Endothelial cell (in vitro differentiated cells): ENCODE measurements around the gene LMX1A. TPM values are rescaled to one million over a fixed set of nuclear protein-coding genes. Genes with fewer than 3 reads are reported as not detected.

Source experiments
- DNase-seq: peaks from one replicate; pipeline ENCODE4 v3.0.0; 2021; ENCODE audit warnings: low spot score
- H3K27ac Mint-ChIP-seq: one replicate; pipeline ENCODE4 v1.8.0; 2021; ENCODE audit warnings: mixed read lengths, inconsistent platforms; ENCODE audit not compliant: unreplicated experiment
- H3K27me3 Mint-ChIP-seq: one replicate; pipeline ENCODE4 v1.8.0; 2021; ENCODE audit warnings: mild to moderate bottlenecking, moderate library complexity, mixed read lengths, inconsistent platforms; ENCODE audit not compliant: unreplicated experiment
- H3K36me3 Mint-ChIP-seq: one replicate; pipeline ENCODE4 v1.8.0; 2021; ENCODE audit warnings: mild to moderate bottlenecking, low read depth, mixed read lengths, inconsistent platforms; ENCODE audit not compliant: unreplicated experiment
- H3K4me1 Mint-ChIP-seq: one replicate; pipeline ENCODE4 v1.8.0; 2021; ENCODE audit warnings: mild to moderate bottlenecking, mixed read lengths, inconsistent platforms; ENCODE audit not compliant: unreplicated experiment
- H3K4me3 Mint-ChIP-seq: one replicate; pipeline ENCODE4 v1.8.0; 2021; ENCODE audit warnings: mild to moderate bottlenecking, mixed read lengths, inconsistent platforms; ENCODE audit not compliant: unreplicated experiment
- H3K9me3 Mint-ChIP-seq: one replicate; pipeline ENCODE4 v1.8.0; 2021; ENCODE audit warnings: mixed read lengths, inconsistent platforms; ENCODE audit not compliant: unreplicated experiment
- total RNA-seq: library from RNA; stranded (reverse); fragmentation: NEBNext Ultra II Directional; extraction: Animal tissue kit (Norgen Biotek cat#: 25700); gene quantifications from one replicate; pipeline ENCODE4 v1.2.1, GENCODE V29; 2021; ENCODE audit not compliant: unreplicated experiment
- TF ChIP-seq, protein P1 (sequence below): fragments of 200-600 bp; sonication (generic); IDR thresholded peaks from one replicate; pipeline ENCODE4 v1.5.0; 2021; ENCODE audit warnings: antibody characterized with exemption; ENCODE audit not compliant: unreplicated experiment

Gene LMX1A
- total RNA-seq, 1 donor from 2014 or later, result not detected

DNA sequence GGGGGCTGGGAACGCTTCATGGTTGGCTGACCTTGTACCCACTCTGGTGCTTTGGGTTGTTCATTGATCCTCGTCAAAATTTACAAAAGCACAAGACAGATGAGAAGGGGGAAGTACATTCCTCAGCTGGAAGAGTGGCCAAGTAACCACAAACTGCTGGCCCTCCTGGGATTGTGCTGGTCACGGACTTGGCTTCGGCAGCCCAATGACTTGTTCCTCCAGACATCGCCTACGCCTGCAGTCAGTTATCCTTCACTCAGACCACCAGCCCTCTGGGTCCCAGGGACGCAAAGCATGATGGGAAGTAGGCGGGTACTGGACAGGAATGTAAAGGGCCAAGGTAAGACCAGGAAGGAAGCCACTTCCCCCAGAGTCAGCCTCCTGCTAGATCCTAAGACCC, 53.1 kb downstream of the LMX1A start:
- Mint-ChIP-seq H3K4me3 (no peak overlapping the region), H3K27me3 (no peaks in the 10 kb centered on the region), H3K27ac (no peak overlapping the region), H3K36me3 (no peaks in the 10 kb centered on the region), H3K4me1 (peaks cover 16% of the 10 kb centered on the region), H3K9me3 (no peaks in the 10 kb centered on the region)
- TF ChIP-seq, protein P1, sequence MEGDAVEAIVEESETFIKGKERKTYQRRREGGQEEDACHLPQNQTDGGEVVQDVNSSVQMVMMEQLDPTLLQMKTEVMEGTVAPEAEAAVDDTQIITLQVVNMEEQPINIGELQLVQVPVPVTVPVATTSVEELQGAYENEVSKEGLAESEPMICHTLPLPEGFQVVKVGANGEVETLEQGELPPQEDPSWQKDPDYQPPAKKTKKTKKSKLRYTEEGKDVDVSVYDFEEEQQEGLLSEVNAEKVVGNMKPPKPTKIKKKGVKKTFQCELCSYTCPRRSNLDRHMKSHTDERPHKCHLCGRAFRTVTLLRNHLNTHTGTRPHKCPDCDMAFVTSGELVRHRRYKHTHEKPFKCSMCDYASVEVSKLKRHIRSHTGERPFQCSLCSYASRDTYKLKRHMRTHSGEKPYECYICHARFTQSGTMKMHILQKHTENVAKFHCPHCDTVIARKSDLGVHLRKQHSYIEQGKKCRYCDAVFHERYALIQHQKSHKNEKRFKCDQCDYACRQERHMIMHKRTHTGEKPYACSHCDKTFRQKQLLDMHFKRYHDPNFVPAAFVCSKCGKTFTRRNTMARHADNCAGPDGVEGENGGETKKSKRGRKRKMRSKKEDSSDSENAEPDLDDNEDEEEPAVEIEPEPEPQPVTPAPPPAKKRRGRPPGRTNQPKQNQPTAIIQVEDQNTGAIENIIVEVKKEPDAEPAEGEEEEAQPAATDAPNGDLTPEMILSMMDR, result no peak
- no peak for DNase-seq

- Mint-ChIP-seq H3K27ac (no peak overlapping the region), H3K9me3 (no peaks in the 10 kb centered on the region), H3K4me3 (no peak overlapping the region), H3K36me3 (no peaks in the 10 kb centered on the region), H3K4me1 (peaks cover 10% of the 10 kb centered on the region), H3K27me3 (peaks cover 2% of the 10 kb centered on the region)
- TF ChIP-seq, protein P1, result no peak
- DNase-seq, result no peak
Measured at GRCh38 chr1:165300400-165300903, 56.1 kb downstream of the LMX1A start.

GRCh38 chr1:165298203-165298820, 58.2 kb downstream of the LMX1A start:
- no peaks in the 10 kb centered on the region for H3K9me3 Mint-ChIP-seq
- no peak overlapping the region for H3K4me3 Mint-ChIP-seq
- H3K4me1 Mint-ChIP-seq, result peaks cover 6% of the 10 kb centered on the region
- DNase-seq, result no peak
- H3K27ac Mint-ChIP-seq, result no peak overlapping the region
- no peaks in the 10 kb centered on the region for H3K36me3 Mint-ChIP-seq
- peaks cover 2% of the 10 kb centered on the region for H3K27me3 Mint-ChIP-seq
- TF ChIP-seq, protein P1, result no peak

- TF ChIP-seq, protein P1, result no peak
- Mint-ChIP-seq H3K4me1 (peaks cover 2% of the 10 kb centered on the region), H3K27ac (no peak overlapping the region), H3K4me3 (no peak overlapping the region), H3K36me3 (no peaks in the 10 kb centered on the region), H3K27me3 (peaks cover 2% of the 10 kb centered on the region), H3K9me3 (no peaks in the 10 kb centered on the region)
- no peak for DNase-seq
Measured at GRCh38 chr1:165296205-165296604, 60.3 kb downstream of the LMX1A start.

DNA sequence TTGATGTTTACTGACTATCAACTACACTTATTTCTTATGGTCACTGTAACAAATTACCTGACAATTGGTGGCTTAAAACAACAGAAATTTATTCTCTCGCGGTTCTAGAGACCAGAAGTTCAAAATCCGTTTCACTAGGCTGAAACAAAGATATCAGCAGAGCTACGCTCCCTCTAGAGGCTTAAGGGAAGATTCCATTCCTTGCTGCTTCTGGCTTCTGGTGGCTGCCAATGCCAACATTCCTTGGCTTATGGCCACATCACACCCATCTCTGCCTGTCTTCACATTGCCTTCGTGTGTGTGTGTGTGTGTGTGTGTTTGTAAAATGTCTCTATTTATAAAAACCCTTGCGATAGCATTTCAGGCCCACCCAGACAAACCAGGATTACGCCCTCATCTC, 66.4 kb downstream of the LMX1A start:
- DNase-seq, result no peak
- Mint-ChIP-seq H3K27ac (no peak overlapping the region), H3K4me3 (no peak overlapping the region), H3K27me3 (no peaks in the 10 kb centered on the region), H3K4me1 (no peaks in the 10 kb centered on the region), H3K36me3 (peaks cover 4% of the 10 kb centered on the region), H3K9me3 (peaks cover 3% of the 10 kb centered on the region)
- TF ChIP-seq, protein P1, result no peak
